Fibroblast of lung (primary cell): ENCODE data around the gene PTX4.

ENCODE experiments used
- CTCF ChIP-seq, 2 donors: IDR thresholded peaks in 1 of 2; conservative IDR thresholded peaks in 1 of 2; 1 replicate in 1 of 2; 2 replicates in 1 of 2; pipeline ENCODE4 v1.5.1; 2011 to 2012; ENCODE audit warnings: low read length in 2 of 2, control low read depth in 1 of 2, inconsistent platforms in 1 of 2, low read depth in 1 of 2, mild to moderate bottlenecking in 1 of 2
- EZH2 ChIP-seq: IDR thresholded peaks from 2 replicates; pipeline ENCODE4 v1.5.1; 2012; ENCODE audit warnings: low read length, control low read depth, mild to moderate bottlenecking; ENCODE audit errors: missing control alignments

- TF ChIP-seq CTCF (conservative IDR thresholded peaks at IDR 0.05 in 1 of 2, IDR thresholded peaks at IDR 0.05 in 1 of 2; ENCODE audit: low read depth in 1 of 2, low read length in 2 of 2) (no peak), EZH2 (no peak)
Measured at GRCh38 chr16:1523581-1524245, 35.0 kb upstream of the PTX4 start.
